AG10803 (cell line): ENCODE data around the gene CD180.

Experiments
- DNase-seq: peaks from one replicate; pipeline ENCODE4 v3.0.0; 2010; ENCODE audit warnings: low read depth
- H3K4me3 ChIP-seq: 2 replicates; pipeline ENCODE4 v1.5.1; 2011; ENCODE audit warnings: mild to moderate bottlenecking, low read length, control low read depth
- CTCF ChIP-seq: conservative IDR thresholded peaks from 2 replicates; pipeline ENCODE4 v1.5.1; 2011; ENCODE audit warnings: mild to moderate bottlenecking, low read length, control low read depth, inconsistent platforms

CD180 gene

GRCh38 chr5:67189079-67189354 is 7.6 kb downstream of the CD180 start:
- no peak overlapping the region for H3K4me3 ChIP-seq
- no peak for TF ChIP-seq CTCF

GRCh38 chr5:67188274-67189078 is 8.1 kb downstream of the CD180 start:
- H3K4me3 ChIP-seq = no peak overlapping the region
- TF ChIP-seq CTCF = no peak
- DNase-seq = no peak

More at GRCh38 chr5:67189079-67189354, 7.6 kb downstream of the CD180 start:
- no peak for DNase-seq

- TF ChIP-seq CTCF = no peak
- DNase-seq = no peak
- no peak overlapping the region for H3K4me3 ChIP-seq
These were observed 9.4 kb downstream of the CD180 start for GRCh38 chr5:67187006-67187715.

GRCh38 chr5:67183859-67184258 is 12.7 kb downstream of the CD180 start:
- DNase-seq = no peak
- H3K4me3 ChIP-seq = no peak overlapping the region
- TF ChIP-seq CTCF = no peak

GRCh38 chr5:67182301-67182790 is 14.3 kb downstream of the CD180 start:
- peak; percentile 49 for DNase-seq
- H3K4me3 ChIP-seq = no peak overlapping the region
- TF ChIP-seq CTCF = no peak

- DNase-seq = no peak
- no peak for TF ChIP-seq CTCF
- H3K4me3 ChIP-seq = no peak overlapping the region
These were observed 14.9 kb downstream of the CD180 start for GRCh38 chr5:67181648-67182221.
